ENCODE data around the gene EGLN1. TPM values are rescaled to one million over a fixed set of nuclear protein-coding genes. Genes with fewer than 3 reads are reported as not detected.
"Not testable (repeated sequence)": the region's sequence is repeated elsewhere in the genome, so short reads cannot be mapped to it uniquely, and the experiment has no call there.

Gene EGLN1
- 10 to 100 TPM; 34.9 to 39.8 TPM for total RNA-seq

- Mint-ChIP-seq H3K4me3 (peak within 1 kb of the TSS; percentile 93), H3K36me3 (peaks cover 22% of the 10 kb centered on the region)
These were observed at the start of gene EGLN1 for GRCh38 chr1:231421971-231422797. Gene EGLN1, minus strand, starts transcription at chr1:231422287. Its CDS starts 399 bp downstream, at chr1:231421888.

GRCh38 chr1:231471500-231471899, 49.4 kb upstream of the EGLN1 start:
- DNase-seq; H3K4me3 Mint-ChIP-seq; H3K27ac Mint-ChIP-seq; ATAC-seq (ENCODE audit: low read depth); H3K9me3 Mint-ChIP-seq; H3K4me1 Mint-ChIP-seq; H3K36me3 Mint-ChIP-seq; POLR2A ChIA-PET: not testable (repeated sequence)
- H3K27me3 Mint-ChIP-seq = peaks cover 60% of the 10 kb centered on the region

More at GRCh38 chr1:231421971-231422797, at the start of gene EGLN1:
- Mint-ChIP-seq H3K27me3 (peaks cover 10% of the 10 kb centered on the region), H3K4me1 (peaks cover 31% of the 10 kb centered on the region), H3K27ac (peak within 1 kb of the TSS; percentile 90), H3K9me3 (no peaks in the 10 kb centered on the region)
- DNase-seq (peak; percentile 89), ATAC-seq (ENCODE audit: low read depth) (peak; percentile 86)
- POLR2A ChIA-PET = interaction anchor here (0.8 to 2.5 kb wide), 6 partner anchors 10 to 181 kb away, joined by 3 to 11 read pairs (median 5); partner anchors contain the start of genes EXOC8, GNPAT, SPRTN and TSNAX

GRCh38 chr1:231471027-231471426, 48.9 kb upstream of the EGLN1 start:
- DNase-seq; H3K36me3 Mint-ChIP-seq; H3K27ac Mint-ChIP-seq; H3K9me3 Mint-ChIP-seq; POLR2A ChIA-PET; H3K4me3 Mint-ChIP-seq; H3K4me1 Mint-ChIP-seq; ATAC-seq (ENCODE audit: low read depth): not testable (repeated sequence)
- peaks cover 60% of the 10 kb centered on the region for H3K27me3 Mint-ChIP-seq

- H3K9me3 Mint-ChIP-seq = peaks cover 10% of the 10 kb centered on the region
- POLR2A ChIA-PET = no interaction called here
- no peak for DNase-seq
These were observed 45.9 kb upstream of the EGLN1 start for GRCh38 chr1:231467986-231468385.

GRCh38 chr1:231465051-231465450, 43.0 kb upstream of the EGLN1 start:
- peaks cover 5% of the 10 kb centered on the region for H3K36me3 Mint-ChIP-seq
- no peak overlapping the region for H3K27ac Mint-ChIP-seq
- peaks cover 68% of the 10 kb centered on the region for H3K27me3 Mint-ChIP-seq
- H3K9me3 Mint-ChIP-seq = peaks cover 15% of the 10 kb centered on the region
- DNase-seq (no peak), ATAC-seq (ENCODE audit: low read depth) (no peak)
- H3K4me3 Mint-ChIP-seq = no peak overlapping the region
- POLR2A ChIA-PET = no interaction called here
- peaks cover 9% of the 10 kb centered on the region for H3K4me1 Mint-ChIP-seq

More at GRCh38 chr1:231467986-231468385, 45.9 kb upstream of the EGLN1 start:
- peaks cover 3% of the 10 kb centered on the region for H3K4me1 Mint-ChIP-seq
- ATAC-seq (ENCODE audit: low read depth) = no peak
- H3K36me3 Mint-ChIP-seq = peaks cover 5% of the 10 kb centered on the region
- no peak overlapping the region for H3K4me3 Mint-ChIP-seq
- no peak overlapping the region for H3K27ac Mint-ChIP-seq
- H3K27me3 Mint-ChIP-seq = peaks cover 59% of the 10 kb centered on the region

GRCh38 chr1:231463541-231463940, 41.5 kb upstream of the EGLN1 start:
- Mint-ChIP-seq H3K36me3 (peaks cover 5% of the 10 kb centered on the region), H3K9me3 (peaks cover 14% of the 10 kb centered on the region), H3K4me1 (peaks cover 9% of the 10 kb centered on the region), H3K4me3 (no peak overlapping the region), H3K27me3 (peaks cover 73% of the 10 kb centered on the region), H3K27ac (no peak overlapping the region)
- DNase-seq (no peak), ATAC-seq (ENCODE audit: low read depth) (no peak)
- POLR2A ChIA-PET = interaction anchor here (1.2 kb wide), 1 partner anchor 42 kb away, joined by 3 read pairs; no protein-coding TSS in a partner anchor

- Mint-ChIP-seq H3K36me3 (peaks cover 7% of the 10 kb centered on the region), H3K4me3 (peak overlapping the region; percentile 0), H3K27ac (peak overlapping the region; percentile 67), H3K27me3 (peaks cover 71% of the 10 kb centered on the region), H3K4me1 (peaks cover 9% of the 10 kb centered on the region), H3K9me3 (peaks cover 14% of the 10 kb centered on the region)
- DNase-seq = peak; percentile 36
- ATAC-seq (ENCODE audit: low read depth) = peak; percentile 83
- POLR2A ChIA-PET = interaction anchor here (0.8 kb wide), 1 partner anchor 67 kb away, joined by 3 read pairs; the partner anchor contains the start of gene TSNAX
These were observed 38.5 kb upstream of the EGLN1 start for GRCh38 chr1:231460614-231461013.

GRCh38 chr1:231459438-231459837, 37.4 kb upstream of the EGLN1 start:
- H3K27ac Mint-ChIP-seq; H3K4me1 Mint-ChIP-seq; H3K36me3 Mint-ChIP-seq; ATAC-seq (ENCODE audit: low read depth); DNase-seq; POLR2A ChIA-PET; H3K4me3 Mint-ChIP-seq: not testable (repeated sequence)
- Mint-ChIP-seq H3K27me3 (peaks cover 69% of the 10 kb centered on the region), H3K9me3 (peaks cover 11% of the 10 kb centered on the region)

GRCh38 chr1:231457956-231458355, 35.9 kb upstream of the EGLN1 start:
- H3K4me1 Mint-ChIP-seq; H3K4me3 Mint-ChIP-seq; H3K36me3 Mint-ChIP-seq; DNase-seq; H3K27ac Mint-ChIP-seq; POLR2A ChIA-PET; ATAC-seq (ENCODE audit: low read depth): not testable (repeated sequence)
- H3K27me3 Mint-ChIP-seq = peaks cover 58% of the 10 kb centered on the region
- H3K9me3 Mint-ChIP-seq = peaks cover 10% of the 10 kb centered on the region

- H3K36me3 Mint-ChIP-seq; POLR2A ChIA-PET; H3K27ac Mint-ChIP-seq; H3K4me3 Mint-ChIP-seq; DNase-seq; H3K9me3 Mint-ChIP-seq; ATAC-seq (ENCODE audit: low read depth); H3K4me1 Mint-ChIP-seq: not testable (repeated sequence)
- peaks cover 68% of the 10 kb centered on the region for H3K27me3 Mint-ChIP-seq
These were observed 32.0 kb upstream of the EGLN1 start for GRCh38 chr1:231454133-231454532.

- DNase-seq (no peak), ATAC-seq (ENCODE audit: low read depth) (no peak)
- Mint-ChIP-seq H3K27ac (no peak overlapping the region), H3K36me3 (peaks cover 1% of the 10 kb centered on the region), H3K4me1 (no peaks in the 10 kb centered on the region), H3K9me3 (peaks cover 7% of the 10 kb centered on the region), H3K27me3 (peaks cover 53% of the 10 kb centered on the region), H3K4me3 (no peak overlapping the region)
- POLR2A ChIA-PET = no interaction called here
These were observed 24.1 kb upstream of the EGLN1 start for GRCh38 chr1:231446138-231446537.

- H3K36me3 Mint-ChIP-seq = peaks cover 1% of the 10 kb centered on the region
- no peak overlapping the region for H3K27ac Mint-ChIP-seq
- H3K4me3 Mint-ChIP-seq = no peak overlapping the region
- H3K9me3 Mint-ChIP-seq = peaks cover 7% of the 10 kb centered on the region
- H3K27me3 Mint-ChIP-seq = peaks cover 42% of the 10 kb centered on the region
- ATAC-seq (ENCODE audit: low read depth) (no peak), DNase-seq (no peak)
- H3K4me1 Mint-ChIP-seq = no peaks in the 10 kb centered on the region
- POLR2A ChIA-PET = no interaction called here
These were observed 22.0 kb upstream of the EGLN1 start for GRCh38 chr1:231444059-231444458.

- Mint-ChIP-seq H3K27me3 (peaks cover 39% of the 10 kb centered on the region), H3K4me1 (no peaks in the 10 kb centered on the region)
- POLR2A ChIA-PET = no interaction called here
These were observed 21.3 kb upstream of the EGLN1 start for GRCh38 chr1:231443363-231443762.

GRCh38 chr1:231442735-231443134, 20.6 kb upstream of the EGLN1 start:
- POLR2A ChIA-PET = no interaction called here
- no peak for DNase-seq
- Mint-ChIP-seq H3K4me3 (no peak overlapping the region), H3K27me3 (peaks cover 39% of the 10 kb centered on the region), H3K4me1 (no peaks in the 10 kb centered on the region), H3K36me3 (peaks cover 1% of the 10 kb centered on the region), H3K9me3 (peaks cover 7% of the 10 kb centered on the region), H3K27ac (no peak overlapping the region)
- ATAC-seq (ENCODE audit: low read depth) = no peak

More at GRCh38 chr1:231443363-231443762, 21.3 kb upstream of the EGLN1 start:
- peaks cover 1% of the 10 kb centered on the region for H3K36me3 Mint-ChIP-seq
- DNase-seq (no peak), ATAC-seq (ENCODE audit: low read depth) (no peak)
- peaks cover 7% of the 10 kb centered on the region for H3K9me3 Mint-ChIP-seq
- no peak overlapping the region for H3K4me3 Mint-ChIP-seq
- H3K27ac Mint-ChIP-seq = no peak overlapping the region
